GM12878 (cell line): ENCODE data around the gene THSD4. TPM values are rescaled to one million over a fixed set of nuclear protein-coding genes. Genes with fewer than 3 reads are reported as not detected.

Experiments
- ATAC-seq: fragments of 200-7000 bp; cut with Tn5 transposase; 3 replicates; pipeline ENCODE4 v1.9.1; 2020; ENCODE audit warnings: mild to moderate bottlenecking, moderate library complexity
- BruUV-seq: library from RNA; stranded (reverse); fragments of 400-500 nt; replicated peaks from 2 replicates; lab custom pipeline; 2021; lab: Mats Ljungman, UMichigan
- CTCF ChIA-PET: fragments of 300-600 bp; sonication (Branson Sonifier 250); formaldehyde crosslinking; extraction: SDS; loops from one replicate; lab custom pipeline; 2021; ENCODE audit warnings: inconsistent platforms; lab: Yijun Ruan, JAX
- POLR2A ChIA-PET: fragments of 350-600 bp; formaldehyde crosslinking; extraction: SDS; loops from one replicate; lab custom pipeline; 2021; ENCODE audit warnings: inconsistent platforms; lab: Charles Lee
- RAD21 ChIA-PET: fragments of 300-600 bp; sonication (Branson Sonifier 250); formaldehyde crosslinking; loops from one replicate; lab custom pipeline; 2023; ENCODE audit warnings: antibody characterized with exemption; ENCODE audit not compliant: unreplicated experiment; lab: Charles Lee
- SMC1A ChIA-PET: fragments of 300-600 bp; sonication (Branson Sonifier 250); formaldehyde crosslinking; loops from one replicate; lab custom pipeline; 2023; ENCODE audit not compliant: unreplicated experiment, uncharacterized antibody; lab: Charles Lee
- DNase-seq: peaks from one replicate; pipeline ENCODE4 v3.0.0-alpha.2; 2011; ENCODE audit warnings: low read depth, low spot score
- FAIRE-seq: peaks from 3 replicates; lab custom pipeline; 2011; peaks lifted over from hg19 to GRCh38; lab: Jason Lieb, UNC
- H2AFZ ChIP-seq: 2 replicates; pipeline ENCODE4 v1.6.0; 2011; ENCODE audit warnings: low read depth, low read length, control low read depth; ENCODE audit not compliant: control insufficient read depth
- H3K27ac ChIP-seq: 2 replicates; pipeline ENCODE4 v1.5.1; 2011; ENCODE audit warnings: control low read depth; ENCODE audit not compliant: control insufficient read depth, insufficient read depth
- H3K27me3 ChIP-seq, 2 experiments: replicated peaks in 1 of 2; 2 replicates each; pipeline versions ENCODE4 v1.6.0 to v1.6.1; 2011; ENCODE audit warnings: low read length in 1 of 2; ENCODE audit not compliant: control insufficient read depth in 2 of 2, insufficient read depth in 2 of 2
- H3K36me3 ChIP-seq, 2 experiments: 2 replicates each; pipeline ENCODE4 v1.5.1; 2011; ENCODE audit warnings: low read length in 1 of 2; ENCODE audit not compliant: control insufficient read depth in 2 of 2, insufficient read depth in 2 of 2
- H3K4me1 ChIP-seq: 2 replicates; pipeline ENCODE4 v1.6.1; 2011; ENCODE audit warnings: mild to moderate bottlenecking, low read length, moderate library complexity, mixed read lengths; ENCODE audit not compliant: control insufficient read depth, insufficient read depth
- H3K4me2 ChIP-seq: 2 replicates; pipeline ENCODE4 v1.6.0; 2011; ENCODE audit warnings: control low read depth; ENCODE audit not compliant: control insufficient read depth, insufficient read depth
- H3K4me3 ChIP-seq: fragments of 200-600 bp; sonication (generic); 2 replicates; pipeline ENCODE4 v1.5.1; 2016
- H3K79me2 ChIP-seq: 2 replicates; pipeline ENCODE4 v1.6.0; 2011; ENCODE audit warnings: low read length; ENCODE audit not compliant: control insufficient read depth, insufficient read depth
- H3K9ac ChIP-seq: 2 replicates; pipeline ENCODE4 v1.8.0; 2011; ENCODE audit warnings: low read length, control low read depth, mixed read lengths; ENCODE audit not compliant: control insufficient read depth, insufficient read depth
- H3K9me3 ChIP-seq: replicated peaks from 3 replicates; pipeline ENCODE4 v1.5.1; 2011; ENCODE audit warnings: mild to moderate bottlenecking, low read length; ENCODE audit not compliant: control insufficient read depth, insufficient read depth
- H4K20me1 ChIP-seq: 2 replicates; pipeline ENCODE4 v1.6.0; 2011; ENCODE audit not compliant: control insufficient read depth, insufficient read depth
- ATF7 ChIP-seq: fragments of 450-650 bp; IDR thresholded peaks from 2 replicates; pipeline ENCODE4 v1.6.1; 2016; ENCODE audit warnings: low read depth, mild to moderate bottlenecking
- BMI1 ChIP-seq: fragments of 450-650 bp; IDR thresholded peaks from 2 replicates; pipeline ENCODE4 v1.6.1; 2016; ENCODE audit warnings: mild to moderate bottlenecking, moderate library complexity, borderline replicate concordance
- CEBPB ChIP-seq, 2 experiments: fragments of 150-350 bp in 1 of 2; IDR thresholded peaks; 2 replicates each; pipeline ENCODE4 v1.6.1; 2012 to 2014; ENCODE audit warnings: low read depth in 2 of 2, low read length in 2 of 2, borderline replicate concordance in 1 of 2, inconsistent platforms in 1 of 2
- EGR1 ChIP-seq, 2 experiments: IDR thresholded peaks; 1 replicate in 1 of 2; 2 replicates in 1 of 2; pipeline ENCODE4 v1.6.1; 2011 to 2012; ENCODE audit warnings: low read depth in 2 of 2, low read length in 2 of 2, borderline replicate concordance in 1 of 2, mild to moderate bottlenecking in 1 of 2, moderate library complexity in 1 of 2
- ESRRA ChIP-seq: IDR thresholded peaks from 2 replicates; pipeline ENCODE4 v1.6.1; 2012; ENCODE audit warnings: mild to moderate bottlenecking, low read length, improper control_type of control experiment
- HSF1 ChIP-seq: fragments of 150-350 bp; IDR thresholded peaks from 2 replicates; pipeline ENCODE4 v1.6.1; 2014; ENCODE audit warnings: mild to moderate bottlenecking, low read depth, low read length
- KAT2A ChIP-seq: conservative IDR thresholded peaks from 2 replicates; pipeline ENCODE4 v1.6.1; 2011; ENCODE audit warnings: low read depth, low read length; ENCODE audit not compliant: control insufficient read depth
- MAX ChIP-seq: IDR thresholded peaks from 2 replicates; pipeline ENCODE4 v1.6.1; 2012; ENCODE audit warnings: low read depth, low read length, improper control_type of control experiment
- NFXL1 ChIP-seq: fragments of 450-650 bp; IDR thresholded peaks from 2 replicates; pipeline ENCODE4 v1.6.1; 2017; ENCODE audit warnings: antibody characterized with exemption, mild to moderate bottlenecking, borderline replicate concordance
- PKNOX1 ChIP-seq: fragments of 450-650 bp; IDR thresholded peaks from 2 replicates; pipeline ENCODE4 v1.6.1; 2016; ENCODE audit warnings: mild to moderate bottlenecking
- RB1 ChIP-seq: fragments of 450-650 bp; formaldehyde crosslinking; IDR thresholded peaks from 2 replicates; pipeline ENCODE4 v1.6.1; 2017; ENCODE audit warnings: mild to moderate bottlenecking, borderline replicate concordance
- YY1 ChIP-seq: IDR thresholded peaks from 2 replicates; pipeline ENCODE4 v1.6.1; 2011; ENCODE audit warnings: low read depth, mild to moderate bottlenecking, low read length
- WGBS: methylation state at CpG from one replicate; pipeline ENCODE4 v1.1.6; 2016; ENCODE audit warnings: low lambda C conversion rate; ENCODE audit not compliant: insufficient replicate concordance, insufficient coverage; ENCODE audit errors: missing lambda C conversion rate; 5-methylcytosine and 5-hydroxymethylcytosine counted together
- in situ Hi-C: fragments of 300-500 bp; cut with MboI; formaldehyde crosslinking; loops from 9 replicates; pipeline ENCODE4 v1.14.3; 2018; ENCODE audit warnings: mixed read lengths
- intact Hi-C: fragments of 100-400 bp; cut with micrococcal nuclease; formaldehyde crosslinking; loops from one replicate; pipeline ENCODE4 v1.14.2; 2022; ENCODE audit not compliant: unreplicated experiment
- polyA plus RNA-seq, 11 experiments: library from polyadenylated mRNA; depleted of rRNA in 4 of 11; unstranded in 6 of 11; stranded (reverse) in 5 of 11; fragments of >200 nt; fragmentation: Nextera tagmentation in 4 of 11; fragmentation: Illumina TruSeq in 1 of 11; extraction: Ambion mirVana in 4 of 11; extraction: Trizol in 1 of 11; gene quantifications; 1 replicate in 1 of 11; 2 replicates in 10 of 11; pipeline versions ENCODE4 v1.2.1 to v1.2.3, GENCODE V29; 2011 to 2016; ENCODE audit warnings: inconsistent platforms in 2 of 11, missing spikeins in 2 of 11, low read depth in 1 of 11
- total RNA-seq, 4 experiments: library from RNA; depleted of rRNA in 3 of 4; stranded (reverse); fragments of >200 nt in 3 of 4; fragmentation: Illumina TruSeq in 1 of 4; extraction: Trizol in 1 of 4; gene quantifications; 2 replicates each; pipeline versions ENCODE4 v1.2.1 to v1.2.3, GENCODE V29; 2013 to 2021

THSD4 gene
- total and polyA plus RNA-seq, 10 of the 15 experiments (the other 5 are each of a cell fraction or from before 2014, with no cell fraction given), result 0.04 to 0.13 (median 0.05) TPM; not detected in 7

- DNase-seq, result no peak
- Histone ChIP-seq H4K20me1 (no peaks in the 10 kb centered on the region), H3K27ac (no peak overlapping the region), H3K79me2 (no peaks in the 10 kb centered on the region), H3K4me3 (no peak overlapping the region), H3K4me1 (no peaks in the 10 kb centered on the region), H3K36me3 (no peaks in the 10 kb centered on the region), H3K9ac (no peak overlapping the region), H3K9me3 (peaks cover 2% of the 10 kb centered on the region; the same call in 1 of the 3 replicates), H3K4me2 (no peak overlapping the region), H2AFZ (no peak overlapping the region), H3K27me3 (peaks cover 0 to 1% of the 10 kb centered on the region in 2 experiments; a peak in 2 of 4 replicates)
- intact Hi-C loops (no loop called here), in situ Hi-C loops (no loop called here)
- ChIA-PET POLR2A (no interaction called here), CTCF (no interaction called here), RAD21 (no interaction called here), SMC1A (no interaction called here)
- 10% methylated on average over 3 of the region's 3 CpGs for WGBS
- no peak for FAIRE-seq
- no TSS peak for BruUV-seq
- no peak for ATAC-seq
- TF ChIP-seq ATF7, result no peak
- no peak for TF ChIP-seq MAX
- no peak for TF ChIP-seq EGR1 (IDR thresholded peaks at IDR 0.05; ENCODE audit: borderline replicate concordance in 1 of 2, low read depth in 2 of 2, low read length in 2 of 2)
- TF ChIP-seq RB1, result no peak
- TF ChIP-seq ESRRA, result no peak
- TF ChIP-seq NFXL1, result no peak
- no peak for TF ChIP-seq BMI1
- no peak for TF ChIP-seq PKNOX1
- no peak for TF ChIP-seq CEBPB (IDR thresholded peaks at IDR 0.05; ENCODE audit: borderline replicate concordance in 1 of 2, low read depth in 2 of 2, low read length in 2 of 2)
- TF ChIP-seq YY1, result no peak
- TF ChIP-seq KAT2A, result no peak
- no peak for TF ChIP-seq HSF1
These were observed 575.8 kb downstream of the THSD4 start for GRCh38 chr15:71691081-71691457.
